ENCODE results near the gene TP53BP2.

DNA sequence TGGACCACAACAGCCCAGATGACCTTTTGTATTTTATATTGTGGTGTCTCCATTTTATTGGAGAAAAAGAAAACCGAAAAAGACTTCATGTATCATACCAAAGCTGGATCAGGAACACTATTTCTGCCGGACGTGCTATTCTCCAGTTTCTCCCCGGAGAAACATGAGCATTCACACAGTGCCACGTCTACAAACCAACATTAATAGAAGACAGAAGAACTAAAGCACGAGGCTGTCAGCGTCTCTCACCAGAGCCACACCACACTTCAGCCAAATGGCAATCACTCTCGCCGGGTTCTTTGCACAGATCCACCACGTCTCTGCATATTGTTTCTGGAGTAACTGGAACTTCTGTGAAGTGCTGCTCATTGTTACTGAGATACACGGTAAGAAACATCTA is 24.8 kb downstream of the TP53BP2 start:
- TF ChIP-seq EZH2 (IDR thresholded peaks at IDR 0.05; ENCODE audit: borderline replicate concordance), result no peak
- TF ChIP-seq, protein P1, sequence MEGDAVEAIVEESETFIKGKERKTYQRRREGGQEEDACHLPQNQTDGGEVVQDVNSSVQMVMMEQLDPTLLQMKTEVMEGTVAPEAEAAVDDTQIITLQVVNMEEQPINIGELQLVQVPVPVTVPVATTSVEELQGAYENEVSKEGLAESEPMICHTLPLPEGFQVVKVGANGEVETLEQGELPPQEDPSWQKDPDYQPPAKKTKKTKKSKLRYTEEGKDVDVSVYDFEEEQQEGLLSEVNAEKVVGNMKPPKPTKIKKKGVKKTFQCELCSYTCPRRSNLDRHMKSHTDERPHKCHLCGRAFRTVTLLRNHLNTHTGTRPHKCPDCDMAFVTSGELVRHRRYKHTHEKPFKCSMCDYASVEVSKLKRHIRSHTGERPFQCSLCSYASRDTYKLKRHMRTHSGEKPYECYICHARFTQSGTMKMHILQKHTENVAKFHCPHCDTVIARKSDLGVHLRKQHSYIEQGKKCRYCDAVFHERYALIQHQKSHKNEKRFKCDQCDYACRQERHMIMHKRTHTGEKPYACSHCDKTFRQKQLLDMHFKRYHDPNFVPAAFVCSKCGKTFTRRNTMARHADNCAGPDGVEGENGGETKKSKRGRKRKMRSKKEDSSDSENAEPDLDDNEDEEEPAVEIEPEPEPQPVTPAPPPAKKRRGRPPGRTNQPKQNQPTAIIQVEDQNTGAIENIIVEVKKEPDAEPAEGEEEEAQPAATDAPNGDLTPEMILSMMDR (IDR thresholded peaks at IDR 0.05; ENCODE audit: poor library complexity), result no peak
